HG03439 (cell line): ENCODE measurements around the gene RASGRF2.
"Not testable (repeated sequence)": the region's sequence is repeated elsewhere in the genome, so short reads cannot be mapped to it uniquely, and the experiment has no call there.

Experiments
- ATAC-seq: cut with Tn5 transposase; IDR thresholded peaks from one replicate; pipeline ENCODE4 v1.9.1; 2021; ENCODE audit warnings: mild to moderate bottlenecking, moderate library complexity; ENCODE audit not compliant: unreplicated experiment

Gene RASGRF2

GRCh38 chr5:81265101-81265500 is 304.9 kb downstream of the RASGRF2 start:
- ATAC-seq = no peak

- no peak for ATAC-seq
These were observed 308.5 kb downstream of the RASGRF2 start for GRCh38 chr5:81268521-81269196.

- ATAC-seq = no peak
These were observed 309.7 kb downstream of the RASGRF2 start for GRCh38 chr5:81269751-81270393.

- ATAC-seq = not testable (repeated sequence)
These were observed 310.3 kb downstream of the RASGRF2 start for GRCh38 chr5:81270394-81271027.
